ENCODE measurements around the gene TAMALIN.

The TAMALIN gene

GRCh38 chr12:52063082-52063924 lies 56.6 kb downstream of the TAMALIN start:
- TF ChIP-seq GABPA (IDR thresholded peaks at IDR 0.05; ENCODE audit: low read depth): no peak
- TF ChIP-seq REST (IDR thresholded peaks at IDR 0.05; ENCODE audit: insufficient replicate concordance, low read depth): no peak
- no peak for TF ChIP-seq SPI1 (IDR thresholded peaks at IDR 0.05; ENCODE audit: borderline replicate concordance, low read depth)
- TF ChIP-seq POLR2AphosphoS5 (IDR thresholded peaks at IDR 0.05; ENCODE audit: low read depth): no peak
- no peak for TF ChIP-seq CTCF (IDR thresholded peaks at IDR 0.05; ENCODE audit: insufficient read depth, low read length)

GRCh38 chr12:52063981-52064649 lies 57.4 kb downstream of the TAMALIN start:
- Histone ChIP-seq H3K4me3 (replicated peaks; ENCODE audit: insufficient read depth, low read length) (no peak overlapping the region), H3K27ac (replicated peaks) (no peak overlapping the region), H3K27me3 (ENCODE audit: insufficient read depth, poor library complexity, severe bottlenecking) (no peaks in the 10 kb centered on the region)
- DNase-seq (ENCODE audit: low read depth in 1 of 2, low spot score in 1 of 2): no peak
- TF ChIP-seq POLR2AphosphoS5 (IDR thresholded peaks at IDR 0.05; ENCODE audit: low read depth) (no peak), REST (IDR thresholded peaks at IDR 0.05; ENCODE audit: insufficient replicate concordance, low read depth) (no peak), SPI1 (IDR thresholded peaks at IDR 0.05; ENCODE audit: borderline replicate concordance, low read depth) (no peak), GABPA (IDR thresholded peaks at IDR 0.05; ENCODE audit: low read depth) (no peak), CTCF (IDR thresholded peaks at IDR 0.05; ENCODE audit: insufficient read depth, low read length) (no peak)

More at GRCh38 chr12:52063082-52063924, 56.6 kb downstream of the TAMALIN start:
- DNase-seq (ENCODE audit: low read depth in 1 of 2, low spot score in 1 of 2): no peak
- Histone ChIP-seq H3K27ac (replicated peaks) (no peak overlapping the region), H3K27me3 (ENCODE audit: insufficient read depth, poor library complexity, severe bottlenecking) (no peaks in the 10 kb centered on the region), H3K4me3 (replicated peaks; ENCODE audit: insufficient read depth, low read length) (no peak overlapping the region)

Measured in HL-60 (cell line).